ENCODE data around the gene MLLT1. TPM values are rescaled to one million over a fixed set of nuclear protein-coding genes. Genes with fewer than 3 reads are reported as not detected.

The MLLT1 gene
- total and polyA plus RNA-seq, 2 donors (not counting 1 experiment from before 2014, with no cell fraction given): 19.4 to 40.2 TPM

DNA sequence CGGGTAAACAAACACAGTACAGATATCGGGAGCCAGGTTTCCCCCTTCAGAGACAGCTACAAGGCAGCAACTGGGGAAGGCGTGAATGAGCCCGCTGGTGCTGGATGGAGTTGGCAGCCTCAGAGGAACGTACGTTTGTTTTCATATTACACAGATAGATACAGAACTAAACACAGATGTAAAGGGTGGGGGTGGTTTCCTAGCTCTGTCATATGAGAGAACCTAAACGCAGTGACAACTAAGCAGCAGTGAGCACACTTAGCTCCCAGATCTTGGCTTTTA is 32.8 kb downstream of the MLLT1 start:
- Histone ChIP-seq H3K9ac (ENCODE audit: low read length) (no peak overlapping the region), H2AFZ (ENCODE audit: insufficient read depth, low read depth, low read length, poor library complexity, severe bottlenecking) (no peak overlapping the region), H3K27ac (ENCODE audit: low read length in 2 of 2) (no peak overlapping the region), H4K20me1 (ENCODE audit: control insufficient read depth, insufficient read depth, low read length, poor library complexity, severe bottlenecking) (peaks cover 66% of the 10 kb centered on the region), H3K4me2 (replicated peaks; ENCODE audit: low read depth, low read length, poor library complexity, severe bottlenecking) (no peak overlapping the region), H3K4me1 (ENCODE audit: control insufficient read depth in 2 of 2, insufficient read depth in 2 of 2, low read length in 2 of 2) (peaks cover 22 to 23% of the 10 kb centered on the region in 2 donors), H3K9me3 (ENCODE audit: control extremely low read depth in 1 of 3, control insufficient read depth in 2 of 3, insufficient read depth in 1 of 3, low read length in 2 of 3) (peaks cover 0 to 15% (median 0%) of the 10 kb centered on the region in 3 donors), H3K4me3 (ENCODE audit: control extremely low read depth in 1 of 5, extremely low read depth in 1 of 5, insufficient read depth in 1 of 5, low read depth in 2 of 5, low read length in 4 of 5) (no peak overlapping the region), H3K36me3 (replicated peaks in 1 of 2; ENCODE audit: control extremely low read depth in 1 of 2, control insufficient read depth in 1 of 2, extremely low read depth in 1 of 2, insufficient read depth in 2 of 2, low read length in 1 of 2) (peaks cover 0 to 9% of the 10 kb centered on the region in 2 experiments), H3K27me3 (replicated peaks in 1 of 4; ENCODE audit: control extremely low read depth in 1 of 4, control insufficient read depth in 3 of 4, insufficient read depth in 4 of 4, low read length in 3 of 4) (no peaks in the 10 kb centered on the region), H3K79me2 (ENCODE audit: control insufficient read depth, insufficient read depth, low read length) (peaks cover 96% of the 10 kb centered on the region)
- POLR2A ChIA-PET: interaction anchor here (0.6 kb wide), 1 partner anchor 138 kb away, joined by 3 read pairs; no protein-coding TSS in a partner anchor
- no peak for TF ChIP-seq EZH2 (IDR thresholded peaks at IDR 0.05; ENCODE audit: borderline replicate concordance, insufficient read depth, low read depth, low read length, poor library complexity, severe bottlenecking)
- TF ChIP-seq, protein P1, sequence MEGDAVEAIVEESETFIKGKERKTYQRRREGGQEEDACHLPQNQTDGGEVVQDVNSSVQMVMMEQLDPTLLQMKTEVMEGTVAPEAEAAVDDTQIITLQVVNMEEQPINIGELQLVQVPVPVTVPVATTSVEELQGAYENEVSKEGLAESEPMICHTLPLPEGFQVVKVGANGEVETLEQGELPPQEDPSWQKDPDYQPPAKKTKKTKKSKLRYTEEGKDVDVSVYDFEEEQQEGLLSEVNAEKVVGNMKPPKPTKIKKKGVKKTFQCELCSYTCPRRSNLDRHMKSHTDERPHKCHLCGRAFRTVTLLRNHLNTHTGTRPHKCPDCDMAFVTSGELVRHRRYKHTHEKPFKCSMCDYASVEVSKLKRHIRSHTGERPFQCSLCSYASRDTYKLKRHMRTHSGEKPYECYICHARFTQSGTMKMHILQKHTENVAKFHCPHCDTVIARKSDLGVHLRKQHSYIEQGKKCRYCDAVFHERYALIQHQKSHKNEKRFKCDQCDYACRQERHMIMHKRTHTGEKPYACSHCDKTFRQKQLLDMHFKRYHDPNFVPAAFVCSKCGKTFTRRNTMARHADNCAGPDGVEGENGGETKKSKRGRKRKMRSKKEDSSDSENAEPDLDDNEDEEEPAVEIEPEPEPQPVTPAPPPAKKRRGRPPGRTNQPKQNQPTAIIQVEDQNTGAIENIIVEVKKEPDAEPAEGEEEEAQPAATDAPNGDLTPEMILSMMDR (IDR thresholded peaks at IDR 0.05): no peak
- no peak for DNase-seq
- Mint-ChIP-seq H3K9me3 (ENCODE audit: insufficient read depth) (peaks cover 3% of the 10 kb centered on the region), H3K4me1 (peaks cover 58% of the 10 kb centered on the region), H3K27me3 (no peaks in the 10 kb centered on the region), H3K27ac (no peak overlapping the region), H3K4me3 (no peak overlapping the region)
- 100% methylated on average over 2 of the region's 7 CpGs for WGBS (ENCODE audit: insufficient coverage)
- CTCF ChIA-PET: no interaction called here
- intact Hi-C loops (cut with micrococcal nuclease): no loop called here
- ATAC-seq (ENCODE audit: low read depth): no peak

- WGBS (ENCODE audit: insufficient coverage): 73% methylated on average over 20 of the region's 20 CpGs
Measured at GRCh38 chr19:6246174-6247006, 33.4 kb downstream of the MLLT1 start.

More at GRCh38 chr19:6246174-6247006, 33.4 kb downstream of the MLLT1 start:
- Histone ChIP-seq H3K4me1 (ENCODE audit: control insufficient read depth in 2 of 2, insufficient read depth in 2 of 2, low read length in 2 of 2) (peaks cover 22 to 23% of the 10 kb centered on the region in 2 donors), H3K4me3 (ENCODE audit: control extremely low read depth in 1 of 5, extremely low read depth in 1 of 5, insufficient read depth in 1 of 5, low read depth in 2 of 5, low read length in 4 of 5) (no peak overlapping the region), H2AFZ (ENCODE audit: insufficient read depth, low read depth, low read length, poor library complexity, severe bottlenecking) (no peak overlapping the region), H3K36me3 (replicated peaks in 1 of 2; ENCODE audit: control extremely low read depth in 1 of 2, control insufficient read depth in 1 of 2, extremely low read depth in 1 of 2, insufficient read depth in 2 of 2, low read length in 1 of 2) (peaks cover 0 to 9% of the 10 kb centered on the region in 2 experiments), H3K27me3 (replicated peaks in 1 of 4; ENCODE audit: control extremely low read depth in 1 of 4, control insufficient read depth in 3 of 4, insufficient read depth in 4 of 4, low read length in 3 of 4) (no peaks in the 10 kb centered on the region), H3K4me2 (replicated peaks; ENCODE audit: low read depth, low read length, poor library complexity, severe bottlenecking) (no peak overlapping the region), H3K9me3 (ENCODE audit: control extremely low read depth in 1 of 3, control insufficient read depth in 2 of 3, insufficient read depth in 1 of 3, low read length in 2 of 3) (peaks cover 0 to 15% (median 0%) of the 10 kb centered on the region in 3 donors), H4K20me1 (ENCODE audit: control insufficient read depth, insufficient read depth, low read length, poor library complexity, severe bottlenecking) (peaks cover 66% of the 10 kb centered on the region), H3K27ac (ENCODE audit: low read length in 2 of 2) (no peak overlapping the region), H3K79me2 (ENCODE audit: control insufficient read depth, insufficient read depth, low read length) (peaks cover 96% of the 10 kb centered on the region), H3K9ac (ENCODE audit: low read length) (no peak overlapping the region)
- DNase-seq: no peak
- TF ChIP-seq, protein P1 (IDR thresholded peaks at IDR 0.05): no peak
- no peak for TF ChIP-seq EZH2 (IDR thresholded peaks at IDR 0.05; ENCODE audit: borderline replicate concordance, insufficient read depth, low read depth, low read length, poor library complexity, severe bottlenecking)
- intact Hi-C loops (cut with micrococcal nuclease): no loop called here
- Mint-ChIP-seq H3K9me3 (ENCODE audit: insufficient read depth) (peaks cover 3% of the 10 kb centered on the region), H3K27me3 (no peaks in the 10 kb centered on the region), H3K4me3 (no peak overlapping the region), H3K4me1 (peaks cover 58% of the 10 kb centered on the region), H3K27ac (no peak overlapping the region)
- ATAC-seq (ENCODE audit: low read depth): no peak
- ChIA-PET POLR2A (no interaction called here), CTCF (no interaction called here)

Data from B cell (primary cell).